ENCODE results near the gene ZNF385B.

ZNF385B gene

GRCh38 chr2:179843541-179843940 lies 17.9 kb downstream of the ZNF385B start:
- no peak overlapping the region for H4K12ac ChIP-seq (ENCODE audit: low read depth, low read length)
- H3K27me3 ChIP-seq (ENCODE audit: insufficient read depth, low read length), result no peaks in the 10 kb centered on the region
- H3K23ac ChIP-seq (ENCODE audit: low read length), result no peak overlapping the region
- H2AK5ac ChIP-seq (ENCODE audit: low read length), result no peak overlapping the region
- H3K4me3 ChIP-seq (ENCODE audit: low read depth, low read length), result no peak overlapping the region
- no peaks in the 10 kb centered on the region for H3K79me1 ChIP-seq (ENCODE audit: low read length)
- no peaks in the 10 kb centered on the region for H3K4me1 ChIP-seq (ENCODE audit: control insufficient read depth in 1 of 2, insufficient read depth in 2 of 2, low read length in 2 of 2)
- no peak overlapping the region for H2BK120ac ChIP-seq (ENCODE audit: insufficient read depth, low read length, poor library complexity)
- no peak overlapping the region for H4K8ac ChIP-seq (ENCODE audit: low read depth, low read length)
- H2AFZ ChIP-seq (ENCODE audit: insufficient read depth, low read length, poor library complexity), result no peak overlapping the region
- H3K4ac ChIP-seq (ENCODE audit: low read depth, low read length), result no peak overlapping the region
- H2BK12ac ChIP-seq (ENCODE audit: low read length), result no peak overlapping the region
- no peak overlapping the region for H4K91ac ChIP-seq (ENCODE audit: low read depth, low read length)
- H3K36me3 ChIP-seq (ENCODE audit: control insufficient read depth in 1 of 2, insufficient read depth in 2 of 2, low read length in 2 of 2), result no peaks in the 10 kb centered on the region
- H3K14ac ChIP-seq (ENCODE audit: low read length), result no peak overlapping the region
- no peak overlapping the region for H3K27ac ChIP-seq (ENCODE audit: low read depth, low read length)
- H2BK5ac ChIP-seq (ENCODE audit: low read depth, low read length, poor library complexity), result no peak overlapping the region
- no peak overlapping the region for H3K18ac ChIP-seq (ENCODE audit: low read length)
- no peak for DNase-seq
- no peak overlapping the region for H3K9ac ChIP-seq (ENCODE audit: low read length)
- no peaks in the 10 kb centered on the region for H3K9me3 ChIP-seq (ENCODE audit: insufficient read depth, low read depth, low read length)
- H3K4me2 ChIP-seq (ENCODE audit: low read length), result no peak overlapping the region
- H3K79me2 ChIP-seq (ENCODE audit: control insufficient read depth, insufficient read depth, low read length, poor library complexity), result no peaks in the 10 kb centered on the region

- H4K8ac ChIP-seq (ENCODE audit: low read depth, low read length), result no peak overlapping the region
- WGBS (ENCODE audit: extremely low coverage, insufficient coverage, insufficient read length), result no CpG with 5 or more reads among the region's 4 CpGs
- no peak overlapping the region for H3K4me2 ChIP-seq (ENCODE audit: low read length)
- no peaks in the 10 kb centered on the region for H3K36me3 ChIP-seq (ENCODE audit: control insufficient read depth in 1 of 2, insufficient read depth in 2 of 2, low read length in 2 of 2)
- no peak overlapping the region for H2AFZ ChIP-seq (ENCODE audit: insufficient read depth, low read length, poor library complexity)
- no peak overlapping the region for H3K23ac ChIP-seq (ENCODE audit: low read length)
- no peaks in the 10 kb centered on the region for H3K4me1 ChIP-seq (ENCODE audit: control insufficient read depth in 1 of 2, insufficient read depth in 2 of 2, low read length in 2 of 2)
- no peak overlapping the region for H4K12ac ChIP-seq (ENCODE audit: low read depth, low read length)
- H3K4me3 ChIP-seq (ENCODE audit: low read depth, low read length), result no peak overlapping the region
- H3K9ac ChIP-seq (ENCODE audit: low read length), result no peak overlapping the region
- DNase-seq, result no peak
- H4K91ac ChIP-seq (ENCODE audit: low read depth, low read length), result no peak overlapping the region
- H2BK120ac ChIP-seq (ENCODE audit: insufficient read depth, low read length, poor library complexity), result no peak overlapping the region
- H3K4ac ChIP-seq (ENCODE audit: low read depth, low read length), result no peak overlapping the region
- H2BK5ac ChIP-seq (ENCODE audit: low read depth, low read length, poor library complexity), result no peak overlapping the region
- no peak overlapping the region for H3K27ac ChIP-seq (ENCODE audit: low read depth, low read length)
- H2AK5ac ChIP-seq (ENCODE audit: low read length), result no peak overlapping the region
- no peak overlapping the region for H3K18ac ChIP-seq (ENCODE audit: low read length)
- H3K27me3 ChIP-seq (ENCODE audit: insufficient read depth, low read length), result no peaks in the 10 kb centered on the region
- no peaks in the 10 kb centered on the region for H3K79me2 ChIP-seq (ENCODE audit: control insufficient read depth, insufficient read depth, low read length, poor library complexity)
- H3K79me1 ChIP-seq (ENCODE audit: low read length), result no peaks in the 10 kb centered on the region
- no peak overlapping the region for H3K14ac ChIP-seq (ENCODE audit: low read length)
- no peak overlapping the region for H2BK12ac ChIP-seq (ENCODE audit: low read length)
- H3K9me3 ChIP-seq (ENCODE audit: insufficient read depth, low read depth, low read length), result no peaks in the 10 kb centered on the region
Measured at GRCh38 chr2:179842498-179843153, 18.8 kb downstream of the ZNF385B start.

- H2BK12ac ChIP-seq (ENCODE audit: low read length), result no peak overlapping the region
- no peaks in the 10 kb centered on the region for H3K79me1 ChIP-seq (ENCODE audit: low read length)
- no CpG with 5 or more reads among the region's 1 CpG for WGBS (ENCODE audit: extremely low coverage, insufficient coverage, insufficient read length)
- no peak overlapping the region for H4K12ac ChIP-seq (ENCODE audit: low read depth, low read length)
- H2BK120ac ChIP-seq (ENCODE audit: insufficient read depth, low read length, poor library complexity), result no peak overlapping the region
- H3K14ac ChIP-seq (ENCODE audit: low read length), result no peak overlapping the region
- H2BK5ac ChIP-seq (ENCODE audit: low read depth, low read length, poor library complexity), result no peak overlapping the region
- no peak overlapping the region for H3K4ac ChIP-seq (ENCODE audit: low read depth, low read length)
- no peak overlapping the region for H3K4me2 ChIP-seq (ENCODE audit: low read length)
- H3K9ac ChIP-seq (ENCODE audit: low read length), result no peak overlapping the region
- H3K4me3 ChIP-seq (ENCODE audit: low read depth, low read length), result no peak overlapping the region
- no peaks in the 10 kb centered on the region for H3K79me2 ChIP-seq (ENCODE audit: control insufficient read depth, insufficient read depth, low read length, poor library complexity)
- no peak overlapping the region for H4K8ac ChIP-seq (ENCODE audit: low read depth, low read length)
- H3K36me3 ChIP-seq (ENCODE audit: control insufficient read depth in 1 of 2, insufficient read depth in 2 of 2, low read length in 2 of 2), result no peaks in the 10 kb centered on the region
- H3K27me3 ChIP-seq (ENCODE audit: insufficient read depth, low read length), result no peaks in the 10 kb centered on the region
- H2AFZ ChIP-seq (ENCODE audit: insufficient read depth, low read length, poor library complexity), result no peak overlapping the region
- DNase-seq, result no peak
- H3K4me1 ChIP-seq (ENCODE audit: control insufficient read depth in 1 of 2, insufficient read depth in 2 of 2, low read length in 2 of 2), result no peaks in the 10 kb centered on the region
- H3K9me3 ChIP-seq (ENCODE audit: insufficient read depth, low read depth, low read length), result no peaks in the 10 kb centered on the region
- H3K18ac ChIP-seq (ENCODE audit: low read length), result no peak overlapping the region
- no peak overlapping the region for H4K91ac ChIP-seq (ENCODE audit: low read depth, low read length)
- no peak overlapping the region for H3K23ac ChIP-seq (ENCODE audit: low read length)
- H2AK5ac ChIP-seq (ENCODE audit: low read length), result no peak overlapping the region
- H3K27ac ChIP-seq (ENCODE audit: low read depth, low read length), result no peak overlapping the region
Measured at GRCh38 chr2:179840840-179841239, 20.6 kb downstream of the ZNF385B start.

- DNase-seq, result no peak
- Histone ChIP-seq H3K14ac (ENCODE audit: low read length) (no peak overlapping the region), H2BK12ac (ENCODE audit: low read length) (no peak overlapping the region), H3K27ac (ENCODE audit: low read depth, low read length) (no peak overlapping the region), H3K23ac (ENCODE audit: low read length) (no peak overlapping the region), H4K12ac (ENCODE audit: low read depth, low read length) (no peak overlapping the region), H2AK5ac (ENCODE audit: low read length) (no peak overlapping the region), H3K9me3 (ENCODE audit: insufficient read depth, low read depth, low read length) (no peaks in the 10 kb centered on the region), H4K91ac (ENCODE audit: low read depth, low read length) (no peak overlapping the region), H2AFZ (ENCODE audit: insufficient read depth, low read length, poor library complexity) (no peak overlapping the region), H3K9ac (ENCODE audit: low read length) (no peak overlapping the region), H3K4me2 (ENCODE audit: low read length) (no peak overlapping the region), H3K4me3 (ENCODE audit: low read depth, low read length) (no peak overlapping the region), H3K79me2 (ENCODE audit: control insufficient read depth, insufficient read depth, low read length, poor library complexity) (no peaks in the 10 kb centered on the region), H3K27me3 (ENCODE audit: insufficient read depth, low read length) (no peaks in the 10 kb centered on the region), H3K4me1 (ENCODE audit: control insufficient read depth in 1 of 2, insufficient read depth in 2 of 2, low read length in 2 of 2) (no peaks in the 10 kb centered on the region), H3K4ac (ENCODE audit: low read depth, low read length) (no peak overlapping the region), H3K36me3 (ENCODE audit: control insufficient read depth in 1 of 2, insufficient read depth in 2 of 2, low read length in 2 of 2) (no peaks in the 10 kb centered on the region), H3K18ac (ENCODE audit: low read length) (no peak overlapping the region), H4K8ac (ENCODE audit: low read depth, low read length) (no peak overlapping the region), H2BK120ac (ENCODE audit: insufficient read depth, low read length, poor library complexity) (no peak overlapping the region), H3K79me1 (ENCODE audit: low read length) (no peaks in the 10 kb centered on the region), H2BK5ac (ENCODE audit: low read depth, low read length, poor library complexity) (no peak overlapping the region)
- WGBS (ENCODE audit: extremely low coverage, insufficient coverage, insufficient read length), result no CpG with 5 or more reads among the region's 4 CpGs
Measured at GRCh38 chr2:179837408-179837807, 24.0 kb downstream of the ZNF385B start.
